GM19023 (cell line): ENCODE data around the gene KIF6.

Experiments used
- ATAC-seq: cut with Tn5 transposase; IDR thresholded peaks from one replicate; pipeline ENCODE4 v1.9.1; 2021; ENCODE audit warnings: mild to moderate bottlenecking, moderate library complexity; ENCODE audit not compliant: unreplicated experiment

Gene KIF6, protein sequence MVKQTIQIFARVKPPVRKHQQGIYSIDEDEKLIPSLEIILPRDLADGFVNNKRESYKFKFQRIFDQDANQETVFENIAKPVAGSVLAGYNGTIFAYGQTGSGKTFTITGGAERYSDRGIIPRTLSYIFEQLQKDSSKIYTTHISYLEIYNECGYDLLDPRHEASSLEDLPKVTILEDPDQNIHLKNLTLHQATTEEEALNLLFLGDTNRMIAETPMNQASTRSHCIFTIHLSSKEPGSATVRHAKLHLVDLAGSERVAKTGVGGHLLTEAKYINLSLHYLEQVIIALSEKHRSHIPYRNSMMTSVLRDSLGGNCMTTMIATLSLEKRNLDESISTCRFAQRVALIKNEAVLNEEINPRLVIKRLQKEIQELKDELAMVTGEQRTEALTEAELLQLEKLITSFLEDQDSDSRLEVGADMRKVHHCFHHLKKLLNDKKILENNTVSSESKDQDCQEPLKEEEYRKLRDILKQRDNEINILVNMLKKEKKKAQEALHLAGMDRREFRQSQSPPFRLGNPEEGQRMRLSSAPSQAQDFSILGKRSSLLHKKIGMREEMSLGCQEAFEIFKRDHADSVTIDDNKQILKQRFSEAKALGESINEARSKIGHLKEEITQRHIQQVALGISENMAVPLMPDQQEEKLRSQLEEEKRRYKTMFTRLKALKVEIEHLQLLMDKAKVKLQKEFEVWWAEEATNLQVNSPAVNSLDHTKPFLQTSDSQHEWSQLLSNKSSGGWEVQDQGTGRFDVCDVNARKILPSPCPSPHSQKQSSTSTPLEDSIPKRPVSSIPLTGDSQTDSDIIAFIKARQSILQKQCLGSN

DNA sequence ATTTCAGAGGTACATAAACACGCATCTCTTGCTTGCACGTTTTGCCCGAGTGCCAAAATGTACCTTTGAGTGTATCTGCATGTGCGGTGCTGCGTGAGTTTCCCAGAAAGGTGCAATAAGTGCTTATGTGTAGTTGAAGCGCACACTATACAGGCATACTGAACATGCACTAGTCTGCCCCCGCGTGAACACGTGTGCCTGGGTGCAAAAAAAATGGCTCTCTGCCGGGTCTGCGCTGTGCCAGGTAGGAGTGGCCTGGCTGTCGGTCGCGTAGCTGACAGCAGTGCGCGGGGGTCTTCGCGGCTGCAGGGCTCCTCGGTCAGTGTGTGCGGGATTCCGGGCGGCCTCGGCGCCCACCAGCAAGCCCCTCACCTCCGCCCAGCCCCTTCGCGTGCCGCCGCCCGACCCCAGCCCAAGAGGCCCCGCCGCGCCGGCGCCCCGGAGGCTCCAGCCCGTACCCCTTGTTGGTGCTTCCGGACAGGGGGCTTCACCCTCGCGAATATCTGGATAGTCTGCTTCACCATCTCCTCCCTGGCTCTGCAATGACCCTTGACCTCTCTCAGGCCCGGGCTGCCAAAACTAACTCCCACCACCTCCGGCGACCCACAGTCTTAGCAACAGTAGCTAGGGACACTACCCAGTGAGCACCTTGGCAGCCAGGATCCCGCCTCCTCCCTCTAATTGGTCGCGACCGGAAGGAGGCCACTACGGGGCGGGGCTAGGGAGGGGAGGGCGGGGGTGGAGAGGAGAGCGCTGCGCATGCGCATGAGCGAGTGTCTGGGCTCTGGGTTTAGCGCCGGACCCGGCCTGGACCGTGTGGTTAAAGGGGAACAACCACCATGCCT is at the start of gene KIF6:
KIF6 (minus strand) TSS at position 622 of the 845 bp plus-strand sequence; CDS start at position 524, 98 bp downstream.
- peak; percentile 99 for ATAC-seq

DNA sequence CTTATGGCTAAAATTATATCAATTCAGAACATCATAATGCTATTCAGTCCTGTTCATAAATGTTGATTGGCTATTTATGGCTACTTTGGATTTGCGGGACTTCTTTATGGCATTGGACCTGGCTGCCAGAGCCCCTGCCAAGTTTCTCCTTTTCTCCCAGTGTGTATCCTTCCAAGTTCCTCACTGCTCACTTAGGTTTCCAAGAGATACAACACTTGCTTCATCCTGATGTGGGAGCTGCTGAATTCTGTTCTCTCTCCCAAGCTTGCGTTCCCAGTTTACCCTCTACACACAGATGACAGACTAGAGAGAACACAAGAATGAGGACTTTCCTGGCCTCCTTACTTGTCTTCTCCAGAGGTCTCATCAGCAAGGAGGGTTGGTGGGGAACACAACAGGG is 48.6 kb upstream of the KIF6 start:
- ATAC-seq = no peak

DNA sequence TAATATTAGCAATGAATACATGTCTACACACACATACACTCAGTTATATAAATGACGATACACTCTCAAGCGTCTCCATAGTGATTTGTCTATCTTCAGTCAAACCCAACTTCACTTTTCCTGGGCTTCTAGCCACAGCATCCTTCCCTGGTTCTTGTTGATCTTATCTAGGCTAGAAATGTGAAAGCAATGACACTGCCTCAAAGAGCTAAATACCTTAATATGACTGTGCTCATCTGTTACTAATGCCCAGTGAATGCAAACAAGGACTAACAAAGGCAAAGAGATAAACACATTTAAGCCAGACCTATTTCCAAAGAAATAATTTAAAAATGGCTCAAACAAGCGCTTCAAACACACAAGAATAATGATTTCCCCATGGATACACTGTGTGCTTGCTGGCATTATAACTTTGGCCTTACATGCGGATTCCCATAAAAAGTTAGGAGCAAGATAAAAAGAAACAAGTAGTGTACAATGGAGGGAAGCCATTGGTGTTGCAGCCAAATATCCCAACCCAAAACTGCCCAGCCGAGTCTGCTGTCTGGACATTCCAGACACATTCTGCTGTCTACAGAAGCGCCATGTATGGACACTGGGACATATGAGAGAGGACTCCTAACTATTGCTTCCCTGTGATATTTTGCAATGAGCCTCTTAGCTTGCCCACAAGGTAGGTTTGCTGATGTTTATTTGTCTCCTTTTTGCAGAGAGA is 47.5 kb upstream of the KIF6 start:
- ATAC-seq = no peak

DNA sequence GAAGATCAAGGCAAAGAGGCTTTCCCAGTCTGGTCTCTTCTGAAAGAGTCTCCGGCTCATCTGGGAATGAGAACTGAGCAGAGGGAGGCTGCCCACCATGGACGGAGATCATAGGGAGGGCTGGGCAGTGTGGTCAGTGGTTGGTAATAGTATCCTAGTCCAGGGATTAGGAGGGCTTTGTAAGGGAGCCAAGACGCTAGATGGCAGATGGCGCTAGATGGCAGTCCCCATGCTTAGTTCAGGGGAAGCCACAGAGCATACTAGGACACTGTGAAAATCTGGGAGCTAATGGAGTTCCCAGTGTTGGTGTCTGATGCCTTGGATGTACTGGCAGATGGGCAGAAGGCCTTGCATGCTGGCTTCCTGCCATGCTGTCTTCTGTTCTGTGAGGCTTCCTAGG is 45.2 kb upstream of the KIF6 start:
- ATAC-seq = no peak

DNA sequence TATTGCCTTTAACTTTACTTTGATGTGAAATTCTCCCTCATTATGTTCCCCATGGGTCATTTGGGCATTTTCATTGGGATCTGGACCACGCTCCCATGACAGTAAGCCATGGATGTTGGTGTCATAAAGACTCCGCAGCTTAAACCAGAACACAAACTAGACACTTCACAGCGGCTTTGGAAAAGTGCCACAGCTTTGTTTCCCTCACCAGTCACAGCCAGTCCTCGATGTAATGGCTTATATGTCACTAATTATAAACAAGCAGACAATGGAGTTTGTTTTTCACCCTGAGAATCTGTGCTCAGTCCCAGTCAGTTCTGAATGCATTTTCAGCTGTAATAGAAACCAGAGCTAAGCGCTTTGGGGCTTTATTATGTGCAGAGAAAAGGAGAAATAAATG is 43.8 kb upstream of the KIF6 start:
- no peak for ATAC-seq

DNA sequence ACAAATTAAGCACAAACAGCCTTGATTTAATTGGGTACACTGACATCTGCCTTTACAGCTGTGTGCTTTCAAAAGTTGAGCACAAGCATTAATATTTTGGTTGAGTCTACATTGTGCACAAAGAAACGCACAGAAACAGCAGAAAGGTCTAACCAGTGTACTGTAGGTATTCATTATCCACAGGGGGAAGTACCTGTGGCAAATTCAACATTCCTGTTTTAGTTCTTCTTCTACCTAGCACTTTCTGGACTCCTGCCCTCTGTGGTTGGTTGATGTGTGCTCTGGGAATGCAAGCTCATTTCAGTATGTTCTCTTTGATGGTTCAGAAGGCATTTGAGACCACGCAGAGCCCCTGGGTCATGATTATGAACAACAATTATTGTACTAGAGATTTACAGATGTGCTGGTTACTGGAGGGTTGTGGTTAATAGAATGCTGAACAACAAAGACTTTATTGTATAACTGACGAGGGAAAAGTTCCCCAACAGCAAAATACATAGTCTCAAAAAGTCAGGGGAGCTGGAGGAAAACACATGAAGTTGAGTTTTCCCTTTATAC is 40.4 kb upstream of the KIF6 start:
- ATAC-seq = no peak

DNA sequence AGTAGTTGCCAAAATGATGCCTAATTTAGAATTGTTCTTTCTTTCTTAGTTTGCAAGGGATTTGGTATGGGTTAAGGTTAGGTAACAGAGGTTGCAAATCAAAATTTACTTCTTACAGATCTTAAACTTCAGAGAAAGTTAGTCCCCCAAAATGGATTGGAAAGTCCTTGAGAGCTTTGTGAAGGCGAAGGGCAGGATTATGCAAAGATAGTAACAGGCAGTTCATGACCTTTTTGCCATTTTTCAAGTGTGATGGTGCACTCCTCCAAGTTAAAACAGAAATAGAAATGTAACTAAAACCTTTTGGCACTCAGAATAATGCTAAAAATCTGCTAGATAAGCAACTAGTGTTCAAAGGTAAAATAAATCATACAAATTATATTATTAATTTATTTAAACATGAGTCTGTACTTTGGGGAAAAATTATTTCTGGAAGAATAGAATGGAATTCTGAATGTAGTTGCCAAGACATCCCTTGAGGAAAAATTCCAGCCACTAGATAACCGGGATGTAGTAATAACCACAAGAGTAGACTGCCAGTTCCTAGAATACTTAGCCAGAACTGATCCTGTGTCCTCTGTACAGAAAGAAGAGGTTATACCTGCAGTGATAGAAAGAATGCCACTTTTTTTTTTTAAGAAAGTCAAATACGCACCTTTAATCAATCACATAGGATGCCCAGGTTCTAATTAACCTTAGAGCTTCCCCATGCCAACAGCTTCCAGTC is 35.2 kb upstream of the KIF6 start:
- no peak for ATAC-seq

DNA sequence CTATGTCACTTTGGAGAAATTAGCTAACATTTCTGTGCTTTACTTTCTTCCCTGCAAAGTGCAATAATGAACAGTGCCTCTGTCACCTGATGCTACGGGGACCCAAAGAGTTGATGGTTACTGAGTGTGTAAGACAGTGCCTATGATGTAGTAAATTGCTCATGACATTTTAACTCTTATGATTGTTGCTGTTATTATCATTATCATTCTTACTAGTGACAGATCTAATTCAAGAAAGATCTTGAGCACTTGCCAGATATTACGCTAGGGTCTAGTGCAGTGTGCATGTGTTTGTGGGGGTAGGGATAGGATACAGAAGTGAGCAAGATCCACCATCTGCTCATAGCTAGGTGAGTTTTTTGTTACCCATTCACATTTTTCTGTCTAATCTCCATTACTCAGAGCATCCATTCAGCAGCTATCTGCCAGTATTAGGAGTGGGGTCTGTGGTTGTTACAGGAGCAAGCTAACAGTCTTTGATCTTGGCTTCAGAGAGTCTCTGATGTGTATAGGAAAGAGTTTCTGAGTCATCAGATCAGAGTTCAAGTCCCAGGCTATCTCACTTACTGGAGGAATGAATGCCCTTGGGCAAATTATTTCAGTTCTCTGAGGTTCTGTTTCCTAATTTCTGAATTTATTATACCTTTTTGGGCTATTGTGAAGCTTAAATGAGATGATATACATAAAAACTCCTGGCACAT is 33.8 kb upstream of the KIF6 start:
- no peak for ATAC-seq

DNA sequence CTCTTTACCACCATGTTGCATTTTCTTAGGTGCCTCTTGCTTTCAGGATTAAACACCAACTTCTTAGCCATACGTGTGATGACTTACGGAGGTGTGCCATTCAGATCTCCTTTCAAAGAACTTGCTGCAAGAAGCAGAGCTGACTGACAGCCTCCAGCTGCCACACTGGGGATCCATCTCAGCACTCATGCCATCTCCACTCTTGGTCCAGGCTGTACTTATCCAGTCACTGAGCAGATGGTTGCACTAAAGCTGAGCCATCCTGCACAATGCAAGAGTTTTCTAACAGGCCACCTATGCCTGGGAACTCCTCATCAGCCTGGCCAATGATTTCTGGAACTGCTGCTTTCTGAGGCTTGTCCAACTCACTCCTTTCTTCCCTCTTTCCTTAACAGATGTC is 31.4 kb upstream of the KIF6 start:
- ATAC-seq = no peak

DNA sequence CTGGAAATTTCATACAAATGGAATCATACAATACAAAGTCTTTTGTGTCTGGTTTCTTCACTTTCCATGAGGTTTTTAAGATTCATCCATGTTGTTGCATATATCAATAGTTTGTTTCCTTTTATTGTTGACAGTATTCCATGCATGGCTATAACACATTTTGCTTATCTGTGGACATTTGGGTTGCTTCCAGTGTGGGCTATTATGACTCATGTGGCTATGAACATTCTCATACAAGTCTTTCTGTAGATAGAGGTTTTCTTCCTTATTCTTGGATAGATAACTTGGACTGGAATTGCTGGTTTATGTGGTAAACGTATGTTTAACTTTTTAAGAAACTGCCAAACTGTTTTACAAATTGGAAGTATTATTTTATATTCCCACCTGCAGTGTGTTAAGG is 30.0 kb upstream of the KIF6 start:
- ATAC-seq = no peak

DNA sequence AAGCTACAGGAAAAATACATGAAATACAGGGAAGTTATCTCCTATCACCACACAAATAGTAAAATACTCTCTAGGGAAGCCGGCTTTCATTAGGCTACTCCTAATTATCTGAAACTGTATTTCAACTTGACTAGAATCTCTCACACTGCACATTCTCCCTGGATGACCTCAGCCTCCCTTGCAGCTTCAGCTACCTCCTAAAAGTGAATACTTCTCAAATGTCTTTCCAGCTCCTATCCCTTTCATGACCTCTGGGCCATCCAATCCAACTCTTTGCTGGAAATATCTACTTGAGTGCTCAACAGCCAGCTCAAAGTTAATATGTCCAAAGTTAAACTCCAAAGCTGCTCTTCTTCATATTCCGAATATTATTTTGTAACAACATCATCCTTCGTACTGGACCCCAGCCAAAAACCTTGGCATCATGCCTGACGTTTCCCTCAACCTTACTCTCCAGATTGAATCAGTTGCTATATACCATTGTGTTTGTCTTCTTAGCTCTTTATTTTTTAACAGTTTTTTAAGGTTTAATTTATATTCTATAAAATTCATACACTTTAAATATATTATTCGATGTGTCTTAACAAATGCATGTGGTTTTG is 29.4 kb upstream of the KIF6 start:
- ATAC-seq = no peak

DNA sequence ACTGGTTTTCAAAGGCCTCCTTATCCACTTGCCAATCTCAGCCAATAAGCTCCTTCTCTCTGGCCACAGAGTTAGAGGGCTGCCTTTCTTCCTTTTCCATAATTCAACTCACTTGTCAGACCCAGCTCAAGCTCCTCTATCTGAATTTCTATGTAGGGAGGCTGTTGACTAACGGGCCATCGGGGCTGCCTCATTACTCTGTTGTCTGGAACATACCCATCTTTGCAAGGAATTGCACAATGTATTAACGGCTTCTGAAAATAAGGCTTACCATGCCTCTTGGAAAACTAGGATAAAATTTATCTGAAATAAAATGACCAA is 28.5 kb upstream of the KIF6 start:
- ATAC-seq = no peak

DNA sequence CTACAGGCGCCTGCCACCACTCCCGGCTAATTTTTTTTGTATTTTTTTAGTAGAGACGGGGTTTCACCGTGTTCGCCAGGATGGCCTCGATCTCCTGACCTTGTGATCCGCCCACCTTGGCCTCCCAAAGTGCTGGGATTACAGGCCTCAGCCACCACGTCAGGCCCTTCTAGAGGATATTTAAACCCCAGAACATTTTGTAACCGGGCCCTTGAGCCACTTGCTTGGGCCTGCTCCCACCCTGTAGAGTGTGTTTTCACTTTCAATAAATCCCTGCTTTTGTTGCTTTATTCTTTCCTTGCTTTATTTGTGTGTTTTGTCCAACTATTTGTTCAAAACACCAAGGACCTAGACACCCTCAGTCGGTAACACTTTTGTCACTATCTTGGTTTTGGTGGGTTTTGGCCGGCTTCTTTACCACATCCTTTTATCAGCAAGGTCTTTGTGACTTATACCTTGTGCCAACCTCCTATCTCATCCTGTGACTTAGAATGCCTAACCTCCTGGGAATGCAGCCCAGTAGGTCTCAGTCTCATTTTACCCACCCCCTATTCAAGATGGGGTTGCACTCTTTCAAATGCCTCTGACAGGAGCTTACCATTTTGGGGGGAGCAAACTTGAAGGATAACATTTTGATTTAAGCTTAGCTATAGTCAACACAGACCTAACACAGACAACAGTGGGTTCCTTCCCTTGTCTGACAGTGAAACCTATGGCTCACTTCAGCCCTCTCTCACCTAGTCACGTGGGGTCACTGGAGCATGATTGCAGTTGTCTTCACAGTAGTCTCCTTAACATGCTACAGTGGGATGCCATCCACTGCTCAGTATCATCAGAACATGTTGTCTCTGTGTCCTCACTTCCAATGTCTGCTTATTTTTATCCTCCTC is 27.9 kb upstream of the KIF6 start:
- peak; percentile 50 for ATAC-seq

DNA sequence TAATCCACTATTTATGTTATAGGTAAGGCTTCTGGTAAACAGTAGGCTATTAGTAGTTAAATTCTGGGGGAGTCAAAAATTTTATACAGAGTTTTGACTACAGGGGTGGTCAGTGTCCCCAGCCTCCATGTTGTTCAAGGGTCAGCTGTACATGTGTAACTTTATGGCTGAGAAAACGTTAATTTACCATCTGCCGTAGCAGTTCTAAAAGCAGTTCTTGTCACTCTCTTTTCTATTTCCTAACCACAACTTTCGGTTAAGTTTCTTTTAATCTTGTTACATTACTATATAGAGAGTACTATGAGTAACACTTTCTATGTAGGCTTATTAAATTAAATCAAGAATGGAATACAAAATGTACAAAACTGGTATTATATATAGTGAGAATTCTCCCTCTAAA is 21.6 kb upstream of the KIF6 start:
- ATAC-seq = no peak

DNA sequence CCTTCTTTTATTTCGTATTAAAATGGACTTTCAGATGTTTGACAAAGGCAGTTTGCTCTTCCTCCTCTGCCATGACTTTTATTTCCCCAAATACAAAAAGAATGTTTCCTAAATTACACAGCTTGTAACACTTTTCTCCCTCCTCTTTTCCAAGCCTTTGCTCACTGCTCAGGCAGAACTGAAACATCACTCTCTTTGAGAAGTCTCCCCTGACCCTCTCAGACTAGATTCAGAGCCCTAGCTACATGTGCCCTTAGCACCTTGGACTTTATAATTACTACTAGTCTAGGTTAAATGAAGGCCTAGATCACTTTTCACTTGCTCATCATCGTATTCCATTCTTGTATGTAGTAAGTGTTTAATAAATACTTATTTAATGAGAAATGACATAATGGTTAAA is 8.5 kb upstream of the KIF6 start:
- ATAC-seq = no peak

DNA sequence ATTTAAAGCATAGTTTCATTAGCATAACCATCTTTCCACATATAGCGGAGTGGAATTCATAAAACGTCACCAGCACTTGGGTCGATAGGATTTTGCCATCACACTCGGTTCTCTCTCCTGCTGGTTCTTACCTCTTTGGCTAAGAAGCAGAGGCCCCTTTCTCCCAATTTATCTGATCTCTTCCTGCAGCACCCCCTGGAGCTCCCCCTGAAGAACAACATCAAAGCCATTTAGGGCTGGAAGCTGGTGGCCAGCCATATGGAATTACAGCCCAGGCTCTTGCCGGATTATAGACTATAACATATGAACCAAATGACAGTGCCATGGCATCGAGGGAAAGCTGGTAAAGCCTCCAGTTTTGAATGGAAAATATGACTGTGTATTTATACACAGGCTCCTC is 6.4 kb upstream of the KIF6 start:
- no peak for ATAC-seq

DNA sequence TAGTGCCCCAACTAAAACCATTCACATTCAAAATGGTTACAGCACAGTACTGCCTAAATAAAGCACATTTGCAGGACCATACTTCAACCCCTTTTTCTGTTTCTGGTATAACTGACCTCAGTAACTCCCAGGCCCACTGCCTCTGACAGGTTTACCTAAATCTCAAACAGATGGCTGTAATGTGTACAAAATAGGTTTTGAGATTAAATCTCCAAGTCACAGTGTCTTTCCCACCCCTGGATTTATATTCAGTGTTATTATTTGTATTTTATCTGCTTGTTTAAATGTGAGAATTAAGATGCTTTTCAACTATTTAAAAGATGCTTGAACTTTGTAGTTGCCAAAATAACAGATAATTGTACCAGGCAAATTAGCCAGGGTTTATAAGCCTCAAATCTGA is 4.7 kb upstream of the KIF6 start:
- ATAC-seq = no peak

DNA sequence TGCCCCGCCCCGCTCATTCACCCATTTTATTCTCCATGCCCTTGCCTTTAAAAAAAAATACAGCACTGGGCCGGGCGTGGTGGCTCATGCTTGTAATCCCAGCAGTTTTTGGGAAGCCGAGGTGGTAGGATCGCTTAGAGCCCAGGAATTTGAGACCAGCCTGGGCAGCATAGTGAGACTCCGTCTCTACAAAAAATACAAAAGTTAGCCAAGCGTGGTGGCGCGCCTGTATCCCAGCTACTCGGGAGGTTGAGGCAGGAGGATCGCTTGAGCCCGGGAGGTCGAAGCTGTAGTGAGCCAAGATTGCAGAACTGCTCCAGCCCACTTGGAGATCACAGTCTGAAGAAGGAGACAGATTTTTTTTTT is 407 bp upstream of the KIF6 start:
- no peak for ATAC-seq
